GM18517 (cell line): ENCODE data around the gene PHYH.

Experiments
- ATAC-seq: cut with Tn5 transposase; IDR thresholded peaks from one replicate; pipeline ENCODE4 v1.9.1; 2021; ENCODE audit warnings: mild to moderate bottlenecking, moderate library complexity; ENCODE audit not compliant: unreplicated experiment

The PHYH gene

DNA sequence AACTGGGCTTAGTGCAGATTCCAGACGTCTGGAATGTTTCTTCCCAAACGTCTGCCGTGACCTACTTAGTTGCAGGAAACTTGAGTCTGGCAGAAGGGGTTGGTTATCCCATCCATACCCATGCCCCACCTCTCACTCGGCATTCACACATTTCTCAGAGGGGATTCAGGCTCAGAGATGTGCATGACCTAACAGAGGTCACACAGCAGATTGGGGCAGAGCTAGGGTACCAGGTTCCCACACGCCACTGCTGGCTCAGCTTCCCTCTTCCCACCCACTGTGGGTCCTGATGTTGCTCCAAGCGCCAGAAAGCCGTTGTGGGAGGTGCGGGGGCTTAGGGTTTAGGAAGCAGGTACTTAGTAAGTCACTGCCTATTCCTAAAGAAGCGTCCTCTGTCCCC lies 68.7 kb downstream of the PHYH start:
- no peak for ATAC-seq
